Type B pancreatic cell (in vitro differentiated cells): ENCODE measurements around the gene ZNF593OS. TPM values are rescaled to one million over a fixed set of nuclear protein-coding genes. Genes with fewer than 3 reads are reported as not detected.

Experiments
- DNase-seq: peaks from one replicate; pipeline ENCODE4 v3.0.0; 2021; ENCODE audit warnings: mixed read lengths; ENCODE audit not compliant: unreplicated experiment; ENCODE audit errors: extremely low spot score
- H3K27ac Mint-ChIP-seq: 2 replicates; pipeline ENCODE4 v1.8.0; 2021; ENCODE audit warnings: mild to moderate bottlenecking, mixed read lengths
- H3K27me3 Mint-ChIP-seq: 2 replicates; pipeline ENCODE4 v1.8.0; 2021; ENCODE audit warnings: mixed read lengths
- H3K36me3 Mint-ChIP-seq: 2 replicates; pipeline ENCODE4 v1.8.0; 2021; ENCODE audit warnings: mixed read lengths
- H3K4me1 Mint-ChIP-seq: one replicate; pipeline ENCODE4 v1.8.0; 2021; ENCODE audit warnings: mixed read lengths; ENCODE audit not compliant: unreplicated experiment
- H3K4me3 Mint-ChIP-seq: 2 replicates; pipeline ENCODE4 v1.8.0; 2021; ENCODE audit warnings: mild to moderate bottlenecking, mixed read lengths
- H3K9me3 Mint-ChIP-seq: 2 replicates; pipeline ENCODE4 v1.8.0; 2021; ENCODE audit warnings: mixed read lengths
- CTCF ChIP-seq: fragments of 200-600 bp; sonication (generic); conservative IDR thresholded peaks from 2 replicates; pipeline ENCODE4 v1.5.0; 2021; ENCODE audit warnings: antibody characterized with exemption, mild to moderate bottlenecking
- total RNA-seq: library from RNA; stranded (reverse); gene quantifications from 2 replicates; pipeline ENCODE4 v1.2.1, GENCODE V29; 2021; ENCODE audit warnings: low replicate concordance

The ZNF593OS gene
- total RNA-seq, 1 donor from 2014 or later = not detected

DNA sequence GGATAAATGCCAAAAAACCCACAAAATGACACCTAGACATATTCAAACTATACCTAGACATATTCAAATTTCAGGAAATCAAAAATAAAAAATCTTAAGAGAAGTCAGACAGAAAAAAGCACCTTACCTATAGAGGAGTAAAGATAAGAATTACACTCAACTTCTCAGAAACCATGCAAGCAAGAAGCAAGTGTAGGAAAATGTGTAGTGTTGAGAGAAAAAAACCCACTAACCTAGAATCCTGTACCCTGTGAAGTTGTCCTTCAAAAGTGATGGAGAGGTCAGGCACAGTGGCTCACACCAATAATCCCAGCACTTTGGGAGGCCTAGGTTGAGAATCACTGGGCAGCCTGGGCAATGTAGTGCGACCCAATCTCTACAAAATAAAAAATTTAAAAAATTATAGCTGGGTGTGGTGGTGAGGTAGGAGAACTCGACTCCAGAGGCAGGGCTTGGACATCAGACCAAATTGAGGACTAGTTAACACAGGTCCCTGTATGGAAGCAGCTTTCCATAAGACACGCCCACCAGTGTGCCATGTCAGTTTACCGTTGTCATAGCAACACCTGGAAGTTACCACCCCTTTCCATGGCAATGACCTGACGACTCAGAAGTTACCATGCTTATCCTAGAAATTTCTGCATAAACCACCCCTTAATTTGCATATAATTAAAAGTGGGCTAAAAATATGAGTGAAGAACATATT, 39.4 kb downstream of the ZNF593OS start:
- no peaks in the 10 kb centered on the region for H3K9me3 Mint-ChIP-seq
- H3K27ac Mint-ChIP-seq = no peak overlapping the region
- H3K4me1 Mint-ChIP-seq = peaks cover 14% of the 10 kb centered on the region
- no peak for TF ChIP-seq CTCF
- no peaks in the 10 kb centered on the region for H3K27me3 Mint-ChIP-seq
- H3K36me3 Mint-ChIP-seq = no peaks in the 10 kb centered on the region
- no peak overlapping the region for H3K4me3 Mint-ChIP-seq
- DNase-seq = no peak

DNA sequence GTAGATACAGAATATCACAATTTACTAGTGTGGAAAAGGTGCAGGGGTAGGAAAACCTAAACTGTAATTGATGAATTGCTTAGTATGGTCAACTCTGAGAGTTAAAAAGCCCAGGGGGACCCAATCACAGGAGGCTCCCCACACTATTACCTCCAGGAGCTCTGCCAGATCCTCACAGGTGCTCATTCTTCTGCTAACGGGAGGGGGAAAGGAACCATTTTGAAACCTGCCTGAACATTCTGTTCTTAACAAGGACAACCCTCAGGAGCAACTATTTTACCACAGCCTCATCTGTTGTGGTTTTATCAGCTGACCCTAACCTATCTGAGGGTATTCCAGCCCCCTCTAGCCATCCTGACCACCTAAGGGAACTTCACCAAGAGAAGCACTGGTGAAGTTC, 40.9 kb downstream of the ZNF593OS start:
- no peaks in the 10 kb centered on the region for H3K9me3 Mint-ChIP-seq
- H3K27me3 Mint-ChIP-seq = no peaks in the 10 kb centered on the region
- no peak overlapping the region for H3K4me3 Mint-ChIP-seq
- TF ChIP-seq CTCF = no peak
- H3K27ac Mint-ChIP-seq = no peak overlapping the region
- H3K36me3 Mint-ChIP-seq = no peaks in the 10 kb centered on the region
- peaks cover 22% of the 10 kb centered on the region for H3K4me1 Mint-ChIP-seq
- no peak for DNase-seq

DNA sequence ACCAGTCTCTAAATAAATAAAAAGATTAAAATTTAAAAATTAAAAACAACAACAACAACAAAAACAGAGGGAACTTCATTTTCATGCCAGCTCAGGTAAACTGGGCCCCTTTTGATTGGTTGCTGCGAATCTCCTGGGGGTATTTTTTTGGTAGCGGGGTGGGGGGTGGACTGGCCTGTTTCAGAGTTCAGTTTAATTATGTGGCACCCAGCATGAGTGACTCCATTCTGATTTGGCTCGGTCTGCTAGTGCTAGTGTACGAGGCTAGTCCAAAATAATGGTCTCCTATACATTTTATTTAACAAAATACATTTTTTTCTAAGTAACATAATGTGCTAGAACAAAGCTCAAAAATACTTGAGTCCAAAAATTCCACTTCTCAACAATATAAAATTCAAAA, 41.9 kb downstream of the ZNF593OS start:
- Mint-ChIP-seq H3K36me3 (no peaks in the 10 kb centered on the region), H3K4me3 (no peak overlapping the region), H3K9me3 (no peaks in the 10 kb centered on the region), H3K27ac (no peak overlapping the region), H3K4me1 (peaks cover 22% of the 10 kb centered on the region), H3K27me3 (no peaks in the 10 kb centered on the region)
- DNase-seq = no peak
- no peak for TF ChIP-seq CTCF

GRCh38 chr1:26127235-26128163, 44.1 kb downstream of the ZNF593OS start:
- DNase-seq = no peak
- no peak for TF ChIP-seq CTCF
- no peaks in the 10 kb centered on the region for H3K9me3 Mint-ChIP-seq
- peak overlapping the region; percentile 26 for H3K4me3 Mint-ChIP-seq
- H3K36me3 Mint-ChIP-seq = peaks cover 4% of the 10 kb centered on the region
- H3K27ac Mint-ChIP-seq = peak overlapping the region; percentile 96
- peaks cover 22% of the 10 kb centered on the region for H3K4me1 Mint-ChIP-seq
- no peaks in the 10 kb centered on the region for H3K27me3 Mint-ChIP-seq

DNA sequence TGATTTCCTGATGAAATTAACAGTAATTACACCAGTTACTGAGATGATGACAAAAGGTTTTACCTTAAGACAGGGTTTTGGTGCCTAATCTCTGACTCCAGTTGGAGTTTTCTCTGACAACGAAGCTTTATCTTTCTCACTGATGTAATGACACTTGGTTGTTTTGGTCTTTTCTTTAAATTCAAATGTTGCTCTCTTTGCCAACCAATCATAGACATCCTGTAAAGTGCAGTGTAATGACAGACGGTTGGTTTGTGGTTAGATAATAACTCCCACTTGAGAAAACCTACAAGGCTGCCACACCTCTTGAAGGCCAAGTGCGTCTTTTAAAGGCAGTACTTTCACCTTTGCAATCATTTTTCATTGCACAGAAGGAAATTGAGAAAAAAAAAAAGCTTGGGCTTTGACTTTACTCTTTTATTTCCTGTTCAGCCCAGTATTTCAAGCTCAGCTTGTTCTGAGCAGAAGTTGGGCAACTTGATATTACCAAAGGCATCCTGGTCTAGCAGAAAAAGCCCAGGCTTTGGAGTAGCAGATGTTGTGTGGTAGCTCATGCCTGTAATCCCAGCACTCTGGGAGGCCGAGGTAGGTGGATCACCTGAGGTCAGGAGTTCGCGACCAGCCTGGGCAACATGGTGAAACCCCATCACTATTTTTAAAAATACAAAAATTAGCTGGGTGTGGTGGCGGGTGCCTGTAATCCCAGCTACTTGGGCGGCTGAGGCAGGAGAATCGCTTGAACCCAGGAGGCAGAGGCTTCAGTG, 45.1 kb downstream of the ZNF593OS start:
- Mint-ChIP-seq H3K36me3 (peaks cover 4% of the 10 kb centered on the region), H3K9me3 (no peaks in the 10 kb centered on the region), H3K4me1 (peaks cover 26% of the 10 kb centered on the region), H3K27ac (peak overlapping the region; percentile 96), H3K4me3 (peak overlapping the region; percentile 57), H3K27me3 (no peaks in the 10 kb centered on the region)
- no peak for DNase-seq
- TF ChIP-seq CTCF = no peak
